Adrenal gland (tissue), 5 donors: Measurements from ENCODE around the gene GPC6.

Experiments used
- POLR2A ChIP-seq, 2 donors: fragments of 450-650 bp; IDR thresholded peaks; one replicate each; pipeline ENCODE4 v1.6.1; 2017; ENCODE audit warnings: antibody characterized with exemption in 2 of 2, mild to moderate bottlenecking in 2 of 2, moderate library complexity in 1 of 2
- TF ChIP-seq, protein P1 (sequence below), 6 experiments: fragments of 450-650 bp in 4 of 6; fragments of 200-600 bp in 2 of 6; sonication (generic) in 1 of 6; IDR thresholded peaks; 1 replicate in 5 of 6; 2 replicates in 1 of 6; pipeline versions ENCODE4 v1.5.1 to v1.8.0; 2016 to 2021; ENCODE audit warnings: antibody characterized with exemption in 6 of 6, mild to moderate bottlenecking in 2 of 6, moderate library complexity in 1 of 6
- donor health status: DM: no; HTN: no; CAD: no.

DNA sequence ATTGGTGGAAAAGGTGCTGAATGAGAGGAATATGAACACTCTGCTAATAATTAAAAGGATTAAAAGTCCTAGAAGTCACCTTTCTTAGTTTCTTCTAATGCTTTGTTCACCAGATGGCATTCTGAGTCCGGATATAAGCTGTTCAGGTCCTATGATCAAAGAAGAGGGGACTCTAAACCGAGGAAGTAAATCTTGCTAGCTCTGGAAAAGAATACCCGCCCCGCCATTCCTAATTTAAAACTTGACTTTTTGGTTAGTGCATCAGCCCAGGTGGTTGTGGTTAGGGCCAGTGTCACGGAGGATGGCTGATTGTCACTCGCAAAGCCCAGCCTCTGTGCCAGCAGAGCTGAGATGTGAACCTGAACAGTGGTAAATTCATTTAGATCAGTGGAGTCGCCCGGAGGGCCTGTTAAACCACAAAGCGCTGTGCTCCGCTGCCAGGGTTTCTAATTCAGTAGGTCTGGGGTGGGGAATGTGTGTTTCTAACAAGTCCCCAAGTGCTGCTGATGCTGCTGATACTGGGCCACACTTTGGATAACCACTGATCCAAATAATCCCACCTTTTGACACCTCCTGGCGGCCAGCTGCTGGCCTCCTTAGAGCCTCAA is 827.5 kb downstream of the GPC6 start:
- TF ChIP-seq, protein P1, sequence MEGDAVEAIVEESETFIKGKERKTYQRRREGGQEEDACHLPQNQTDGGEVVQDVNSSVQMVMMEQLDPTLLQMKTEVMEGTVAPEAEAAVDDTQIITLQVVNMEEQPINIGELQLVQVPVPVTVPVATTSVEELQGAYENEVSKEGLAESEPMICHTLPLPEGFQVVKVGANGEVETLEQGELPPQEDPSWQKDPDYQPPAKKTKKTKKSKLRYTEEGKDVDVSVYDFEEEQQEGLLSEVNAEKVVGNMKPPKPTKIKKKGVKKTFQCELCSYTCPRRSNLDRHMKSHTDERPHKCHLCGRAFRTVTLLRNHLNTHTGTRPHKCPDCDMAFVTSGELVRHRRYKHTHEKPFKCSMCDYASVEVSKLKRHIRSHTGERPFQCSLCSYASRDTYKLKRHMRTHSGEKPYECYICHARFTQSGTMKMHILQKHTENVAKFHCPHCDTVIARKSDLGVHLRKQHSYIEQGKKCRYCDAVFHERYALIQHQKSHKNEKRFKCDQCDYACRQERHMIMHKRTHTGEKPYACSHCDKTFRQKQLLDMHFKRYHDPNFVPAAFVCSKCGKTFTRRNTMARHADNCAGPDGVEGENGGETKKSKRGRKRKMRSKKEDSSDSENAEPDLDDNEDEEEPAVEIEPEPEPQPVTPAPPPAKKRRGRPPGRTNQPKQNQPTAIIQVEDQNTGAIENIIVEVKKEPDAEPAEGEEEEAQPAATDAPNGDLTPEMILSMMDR (IDR thresholded peaks at IDR 0.05), result no peak
- no peak for TF ChIP-seq POLR2A (IDR thresholded peaks at IDR 0.05)
